Activated naive CD4-positive, alpha-beta T cell treated with anti-CD3 and anti-CD28 coated beads, Interleukin-2, amount 10 ng/mL, durations not matched to agents 7 days and 5 days (primary cell): ENCODE measurements around the gene CSRP2.

ENCODE experiments used
- CTCF ChIA-PET: fragments of 350-600 bp; sonication (Branson Sonifier 250); formaldehyde crosslinking; loops from one replicate; lab custom pipeline; 2021; ENCODE audit warnings: antibody characterized with exemption; lab: Charles Lee
- DNase-seq: peaks from one replicate; pipeline ENCODE4 v3.0.0-alpha.2; 2020
- H3K27ac Mint-ChIP-seq: one replicate; pipeline ENCODE4 v1.8.0; 2021; ENCODE audit warnings: mild to moderate bottlenecking, moderate library complexity, mixed read lengths
- H3K27me3 Mint-ChIP-seq: one replicate; pipeline ENCODE4 v1.8.0; 2021; ENCODE audit warnings: mild to moderate bottlenecking, mixed read lengths
- H3K36me3 Mint-ChIP-seq: one replicate; pipeline ENCODE4 v1.8.0; 2021; ENCODE audit warnings: mixed read lengths
- H3K4me1 Mint-ChIP-seq: one replicate; pipeline ENCODE4 v1.8.0; 2021; ENCODE audit warnings: mixed read lengths
- H3K4me3 Mint-ChIP-seq: one replicate; pipeline ENCODE4 v1.8.0; 2021; ENCODE audit warnings: mild to moderate bottlenecking, moderate library complexity, mixed read lengths
- H3K9me3 Mint-ChIP-seq: one replicate; pipeline ENCODE4 v1.8.0; 2021; ENCODE audit warnings: mixed read lengths

CSRP2 gene

DNA sequence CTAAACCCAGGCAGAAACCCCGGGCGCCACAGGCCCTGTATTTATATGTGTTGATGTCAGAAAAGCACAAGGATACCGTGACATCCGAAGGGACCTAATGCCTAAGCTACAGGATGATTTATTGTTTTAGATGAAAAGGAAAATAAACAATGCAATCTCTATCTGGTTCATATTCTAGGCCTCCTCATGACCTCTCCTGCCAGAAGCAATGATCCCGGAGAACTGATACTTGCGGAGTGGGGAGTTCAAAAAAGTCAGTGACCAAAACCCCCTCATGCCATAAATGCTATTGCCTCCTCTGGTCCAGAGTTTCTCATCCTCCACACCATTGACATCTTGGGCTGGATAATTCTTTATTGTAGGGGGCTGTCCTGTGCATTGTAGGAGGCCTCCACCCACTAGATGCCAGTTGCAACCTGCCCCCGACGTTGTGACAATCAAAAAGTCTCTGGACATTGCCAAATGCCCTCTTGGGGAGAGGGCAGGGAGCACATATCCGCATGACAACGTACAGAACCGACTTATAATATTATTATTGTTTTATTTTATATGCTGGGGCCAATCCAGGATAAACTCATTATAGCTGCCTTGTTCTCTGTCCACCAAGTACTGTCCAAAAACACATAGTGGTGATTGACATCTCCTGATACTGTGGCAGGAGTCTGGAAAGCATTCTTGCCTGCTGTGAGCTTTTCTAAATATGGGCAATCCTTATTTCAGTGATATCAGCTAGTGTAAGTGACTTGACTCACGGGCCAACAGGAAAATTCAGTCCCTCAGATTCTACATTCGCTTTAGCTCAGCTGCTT lies 1.1 kb upstream of the CSRP2 start:
- no peaks in the 10 kb centered on the region for H3K9me3 Mint-ChIP-seq
- H3K27me3 Mint-ChIP-seq = peaks cover 52% of the 10 kb centered on the region
- H3K4me3 Mint-ChIP-seq = peak overlapping the region; percentile 67
- CTCF ChIA-PET = no interaction called here
- H3K4me1 Mint-ChIP-seq = peaks cover 16% of the 10 kb centered on the region
- no peaks in the 10 kb centered on the region for H3K36me3 Mint-ChIP-seq
- no peak for DNase-seq
- H3K27ac Mint-ChIP-seq = no peak overlapping the region

DNA sequence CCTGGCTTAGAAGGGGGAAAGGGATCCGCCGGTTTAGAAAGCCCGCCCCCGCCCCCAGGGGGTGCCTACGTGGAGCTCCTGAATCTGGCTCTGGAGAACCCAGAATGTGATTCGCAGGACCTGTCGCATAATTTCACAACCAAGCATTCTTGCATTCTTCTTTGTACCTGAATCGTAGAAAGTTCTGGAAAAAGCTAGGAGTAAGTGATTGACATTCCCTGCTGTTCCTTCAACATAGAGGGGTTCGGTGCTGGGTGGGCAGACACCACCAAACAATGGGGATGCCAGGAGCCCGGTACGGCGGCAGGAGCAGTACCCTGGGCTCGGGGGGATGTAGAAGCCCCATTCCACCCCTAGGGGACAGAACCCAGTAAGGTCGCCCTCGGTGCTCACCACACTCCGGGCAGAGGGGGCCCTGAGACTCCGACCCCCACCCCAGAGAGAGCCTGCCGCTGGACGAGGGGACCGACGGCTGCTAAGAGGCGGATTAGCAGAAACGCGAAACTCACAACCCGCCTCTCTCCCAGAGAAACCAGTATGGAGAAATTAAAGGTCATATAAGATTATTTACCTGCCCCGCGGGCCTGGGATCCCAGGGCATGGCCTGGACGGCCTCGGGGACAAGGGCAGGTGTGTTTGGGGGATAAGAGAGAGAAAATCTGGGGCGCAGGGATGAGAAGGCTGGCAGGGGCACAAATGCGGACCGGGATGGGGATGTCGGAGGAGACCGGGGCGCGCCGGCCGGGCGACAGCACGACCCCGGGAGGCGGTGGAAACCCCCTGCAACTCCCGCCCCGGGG lies 520 bp downstream of the CSRP2 start:
- peak overlapping the region; percentile 91 for H3K4me3 Mint-ChIP-seq
- DNase-seq = peak; percentile 22
- H3K36me3 Mint-ChIP-seq = no peaks in the 10 kb centered on the region
- no peak overlapping the region for H3K27ac Mint-ChIP-seq
- no peaks in the 10 kb centered on the region for H3K9me3 Mint-ChIP-seq
- peaks cover 16% of the 10 kb centered on the region for H3K4me1 Mint-ChIP-seq
- H3K27me3 Mint-ChIP-seq = peaks cover 51% of the 10 kb centered on the region
- CTCF ChIA-PET = no interaction called here

DNA sequence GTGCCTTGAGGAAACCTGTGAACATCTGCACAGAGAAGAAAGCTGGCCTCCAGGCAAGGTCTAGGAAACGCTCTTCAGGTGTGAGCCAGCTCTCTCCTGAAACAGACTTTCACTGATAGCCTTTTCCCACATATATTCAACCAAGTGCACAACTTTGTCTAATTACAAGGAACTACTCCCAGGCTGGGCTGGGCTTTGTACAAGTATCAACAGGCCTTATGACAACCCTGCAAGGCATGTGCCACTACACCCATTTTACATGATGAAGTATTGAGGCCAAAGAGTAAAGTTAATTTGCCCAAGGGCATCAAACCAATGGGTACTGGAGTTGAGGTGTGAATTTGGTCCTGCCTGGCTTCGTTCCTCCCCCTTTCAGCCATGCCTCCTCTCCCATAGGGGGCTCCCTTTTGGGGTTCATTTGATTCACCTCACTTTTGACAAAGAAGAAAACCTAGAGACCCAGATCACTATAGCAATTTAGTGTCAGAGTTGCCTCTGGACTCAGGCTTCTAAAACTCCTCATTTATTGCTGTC lies 2.1 kb downstream of the CSRP2 start:
- Mint-ChIP-seq H3K36me3 (no peaks in the 10 kb centered on the region), H3K27ac (no peak overlapping the region), H3K27me3 (peaks cover 45% of the 10 kb centered on the region), H3K4me1 (peaks cover 16% of the 10 kb centered on the region), H3K9me3 (no peaks in the 10 kb centered on the region), H3K4me3 (no peak overlapping the region)
- no peak for DNase-seq
- CTCF ChIA-PET = no interaction called here

DNA sequence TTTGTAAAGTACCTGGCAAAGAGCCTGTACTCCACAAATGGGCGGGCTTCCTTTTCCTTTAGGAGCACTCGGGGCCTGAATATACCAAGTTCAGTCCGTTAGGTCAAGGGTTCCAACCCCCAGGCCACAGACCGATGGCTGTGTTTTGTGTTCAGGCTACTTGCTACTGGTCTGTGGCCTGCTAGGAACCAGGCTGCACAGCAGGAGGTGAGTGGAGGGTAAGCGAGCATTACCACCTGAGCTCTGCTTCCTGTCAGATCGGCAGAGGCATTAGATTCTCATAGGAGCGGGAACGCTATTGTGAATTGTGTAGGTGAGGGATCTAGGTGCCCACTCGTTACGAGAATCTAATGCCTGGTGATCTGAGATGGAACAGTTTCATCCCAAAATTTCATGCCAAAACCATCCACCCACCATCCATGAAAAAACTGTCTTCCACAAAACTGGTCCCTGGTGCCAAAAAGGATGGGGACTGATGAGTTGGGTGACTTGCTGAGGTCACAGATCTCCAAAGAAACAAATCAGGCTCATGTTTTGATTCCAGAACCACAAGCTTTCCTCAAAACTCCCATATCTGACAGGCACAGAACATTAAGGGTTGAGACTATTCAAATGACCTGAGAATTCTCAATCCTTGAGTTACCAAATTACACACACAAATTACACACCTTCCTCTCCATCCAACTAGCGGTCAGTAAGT lies 4.2 kb downstream of the CSRP2 start:
- DNase-seq = no peak
- Mint-ChIP-seq H3K27ac (no peak overlapping the region), H3K9me3 (no peaks in the 10 kb centered on the region), H3K4me1 (peaks cover 14% of the 10 kb centered on the region), H3K4me3 (no peak overlapping the region), H3K36me3 (no peaks in the 10 kb centered on the region), H3K27me3 (peaks cover 32% of the 10 kb centered on the region)
- CTCF ChIA-PET = interaction anchor here (1.1 kb wide), 1 partner anchor 17 kb away, joined by 3 read pairs; no protein-coding TSS in a partner anchor

DNA sequence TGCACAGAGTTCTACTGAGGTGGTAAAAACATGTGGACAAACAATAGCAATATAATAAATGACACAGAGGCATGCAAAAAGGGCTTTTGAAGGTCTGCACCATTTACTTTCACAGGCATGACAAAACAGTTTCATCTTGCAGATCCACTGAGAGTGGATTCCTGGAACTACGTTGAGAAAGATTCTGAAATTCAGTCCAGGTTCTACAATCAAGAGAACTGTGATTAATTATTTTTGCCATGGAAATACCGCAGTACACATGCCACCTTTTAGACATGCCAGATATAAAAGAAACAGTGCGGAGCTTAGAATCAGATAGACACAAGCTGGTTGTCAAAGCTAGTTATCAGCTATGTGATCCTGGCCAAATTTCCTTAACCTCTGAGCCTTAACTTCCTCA lies 4.8 kb downstream of the CSRP2 start:
- no peak overlapping the region for H3K27ac Mint-ChIP-seq
- H3K4me3 Mint-ChIP-seq = no peak overlapping the region
- no peaks in the 10 kb centered on the region for H3K9me3 Mint-ChIP-seq
- peaks cover 10% of the 10 kb centered on the region for H3K4me1 Mint-ChIP-seq
- DNase-seq = no peak
- peaks cover 26% of the 10 kb centered on the region for H3K27me3 Mint-ChIP-seq
- CTCF ChIA-PET = no interaction called here
- no peaks in the 10 kb centered on the region for H3K36me3 Mint-ChIP-seq

DNA sequence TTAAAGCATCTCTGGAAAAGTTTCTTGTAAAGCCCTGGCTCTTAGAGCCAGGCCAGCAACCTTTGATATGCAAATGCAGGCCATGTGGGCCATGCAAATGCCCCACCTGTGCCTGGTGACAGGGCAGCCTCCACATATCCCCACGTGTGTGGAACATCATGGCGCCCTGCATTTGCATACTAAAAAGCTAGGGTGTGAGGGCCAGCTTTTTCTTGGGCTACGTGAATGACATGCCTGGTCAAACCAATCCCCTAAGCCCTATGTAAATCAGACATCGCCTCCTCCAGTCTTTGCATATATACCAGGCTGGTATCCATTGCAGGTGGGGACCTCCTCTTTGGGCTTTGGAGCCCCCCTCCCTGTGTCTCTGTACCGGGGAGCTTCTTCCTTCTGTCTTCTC lies 6.4 kb downstream of the CSRP2 start:
- Mint-ChIP-seq H3K9me3 (no peaks in the 10 kb centered on the region), H3K4me1 (peaks cover 1% of the 10 kb centered on the region), H3K27me3 (peaks cover 11% of the 10 kb centered on the region), H3K4me3 (no peak overlapping the region), H3K27ac (no peak overlapping the region), H3K36me3 (no peaks in the 10 kb centered on the region)
- DNase-seq = no peak
- CTCF ChIA-PET = no interaction called here

DNA sequence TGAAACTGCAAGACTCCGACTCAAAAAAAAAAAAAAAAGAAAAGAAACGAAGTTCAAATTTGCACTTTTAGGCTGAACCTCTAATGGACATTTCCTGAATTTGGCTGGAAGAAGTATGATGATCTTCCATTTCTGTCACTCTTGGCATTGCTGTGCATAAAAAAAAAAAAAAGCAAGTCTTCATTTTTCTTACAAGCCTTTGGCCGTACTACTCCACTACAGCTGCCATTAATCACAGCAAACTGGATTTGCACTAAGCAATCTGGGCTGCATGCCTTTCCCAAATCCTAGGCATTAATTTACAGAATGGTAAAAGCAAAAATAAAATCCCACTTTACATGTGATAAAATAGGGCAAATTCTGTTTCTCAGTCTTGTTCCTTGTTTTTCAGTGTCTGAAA lies 7.1 kb downstream of the CSRP2 start:
- Mint-ChIP-seq H3K4me3 (no peak overlapping the region), H3K27ac (no peak overlapping the region), H3K9me3 (no peaks in the 10 kb centered on the region), H3K4me1 (no peaks in the 10 kb centered on the region), H3K27me3 (peaks cover 4% of the 10 kb centered on the region), H3K36me3 (no peaks in the 10 kb centered on the region)
- DNase-seq = no peak
- CTCF ChIA-PET = no interaction called here

DNA sequence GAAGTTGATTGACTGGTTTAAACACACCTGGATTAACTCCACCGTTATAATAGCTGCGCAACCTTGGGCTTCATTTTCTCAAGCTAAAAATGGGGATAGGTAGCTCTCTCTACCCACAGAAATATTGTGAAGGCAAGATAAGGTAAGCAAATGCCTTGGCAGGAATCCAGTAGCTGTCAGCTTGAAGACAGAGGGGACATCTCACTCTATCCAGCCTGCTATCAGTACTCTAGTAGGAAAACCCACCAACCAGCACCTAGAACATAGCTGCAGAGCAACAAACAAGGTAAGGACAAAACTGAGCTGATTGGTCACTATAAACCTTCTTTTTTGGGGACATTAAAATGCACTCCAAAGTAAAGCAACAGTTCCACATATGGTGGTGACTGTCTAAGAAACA lies 7.7 kb downstream of the CSRP2 start:
- Mint-ChIP-seq H3K4me1 (no peaks in the 10 kb centered on the region), H3K27me3 (peaks cover 2% of the 10 kb centered on the region), H3K4me3 (no peak overlapping the region), H3K9me3 (no peaks in the 10 kb centered on the region), H3K36me3 (no peaks in the 10 kb centered on the region), H3K27ac (no peak overlapping the region)
- CTCF ChIA-PET = no interaction called here
- DNase-seq = no peak

DNA sequence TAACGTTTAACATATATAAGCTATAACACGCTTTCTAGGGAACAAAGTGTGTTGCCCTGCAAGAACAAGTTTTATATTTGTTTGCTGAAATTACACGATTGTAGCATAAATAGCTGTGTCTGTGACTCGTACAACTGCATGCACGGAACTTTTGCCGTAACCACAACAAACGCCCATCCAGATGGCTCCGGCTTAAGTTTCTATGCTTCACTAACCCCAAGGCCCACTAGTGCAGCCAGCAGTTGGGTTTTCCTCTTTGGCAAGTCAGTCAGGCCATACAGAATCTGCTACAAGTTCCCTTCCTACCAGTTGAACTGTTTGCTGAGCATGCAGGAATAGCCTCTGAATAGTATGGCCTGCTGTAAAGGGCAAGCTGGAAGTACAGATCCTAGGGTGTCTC lies 12.1 kb downstream of the CSRP2 start:
- peaks cover 10% of the 10 kb centered on the region for H3K27me3 Mint-ChIP-seq
- H3K9me3 Mint-ChIP-seq = no peaks in the 10 kb centered on the region
- no peak overlapping the region for H3K27ac Mint-ChIP-seq
- no peak for DNase-seq
- CTCF ChIA-PET = no interaction called here
- no peak overlapping the region for H3K4me3 Mint-ChIP-seq
- no peaks in the 10 kb centered on the region for H3K4me1 Mint-ChIP-seq
- H3K36me3 Mint-ChIP-seq = no peaks in the 10 kb centered on the region

DNA sequence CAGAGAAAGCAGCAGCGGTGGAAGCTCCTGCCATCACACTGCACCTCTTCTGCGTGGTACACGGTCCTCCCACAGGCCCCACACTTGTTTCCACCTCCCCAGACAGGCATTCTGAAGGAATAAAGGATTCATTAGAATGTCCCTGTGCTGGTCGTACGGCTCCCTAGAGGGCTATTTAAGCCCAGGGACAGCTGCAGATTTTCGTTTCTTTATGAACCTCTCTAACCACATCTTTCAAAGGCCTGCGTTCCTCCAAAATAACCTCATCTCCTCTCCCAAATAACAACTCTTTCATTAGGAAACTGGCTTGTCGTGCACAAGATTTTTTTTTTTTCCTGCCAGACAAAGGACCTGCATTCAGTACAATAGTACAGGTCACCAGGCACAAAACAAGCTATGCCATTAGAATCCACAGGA lies 12.7 kb downstream of the CSRP2 start:
- CTCF ChIA-PET = no interaction called here
- H3K4me3 Mint-ChIP-seq = no peak overlapping the region
- peaks cover 10% of the 10 kb centered on the region for H3K27me3 Mint-ChIP-seq
- no peaks in the 10 kb centered on the region for H3K4me1 Mint-ChIP-seq
- no peaks in the 10 kb centered on the region for H3K9me3 Mint-ChIP-seq
- H3K27ac Mint-ChIP-seq = no peak overlapping the region
- no peaks in the 10 kb centered on the region for H3K36me3 Mint-ChIP-seq
- no peak for DNase-seq

DNA sequence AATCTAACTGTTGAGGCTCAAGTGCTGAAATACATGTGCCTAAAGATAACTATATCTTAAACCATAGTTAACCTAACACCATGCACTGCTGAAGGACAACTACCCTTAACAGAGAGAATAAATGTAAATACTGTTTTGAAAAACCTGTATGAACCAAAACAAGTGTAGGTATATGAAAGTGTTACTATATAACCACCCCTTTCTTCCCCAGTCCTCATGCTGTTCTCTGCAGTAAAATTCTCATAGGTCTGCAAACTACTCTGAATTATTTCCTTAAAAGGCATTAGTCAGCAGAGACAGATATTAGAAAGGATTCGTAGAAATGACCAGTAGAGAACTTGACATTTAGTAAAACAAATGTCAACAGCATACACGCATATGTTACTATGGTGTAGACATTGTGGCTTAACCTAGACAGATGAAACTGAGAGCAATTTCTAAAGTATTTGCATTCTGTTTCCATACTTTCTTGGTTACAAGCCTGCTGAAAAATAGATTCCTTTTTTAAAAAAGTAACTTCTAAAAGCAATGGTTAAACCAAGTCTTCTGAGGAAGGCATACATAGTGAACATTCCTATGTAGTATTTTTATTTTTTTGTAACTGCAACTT lies 13.9 kb downstream of the CSRP2 start:
- Mint-ChIP-seq H3K4me1 (no peaks in the 10 kb centered on the region), H3K27ac (no peak overlapping the region), H3K27me3 (peaks cover 10% of the 10 kb centered on the region), H3K4me3 (no peak overlapping the region), H3K36me3 (no peaks in the 10 kb centered on the region), H3K9me3 (no peaks in the 10 kb centered on the region)
- CTCF ChIA-PET = no interaction called here
- DNase-seq = no peak

DNA sequence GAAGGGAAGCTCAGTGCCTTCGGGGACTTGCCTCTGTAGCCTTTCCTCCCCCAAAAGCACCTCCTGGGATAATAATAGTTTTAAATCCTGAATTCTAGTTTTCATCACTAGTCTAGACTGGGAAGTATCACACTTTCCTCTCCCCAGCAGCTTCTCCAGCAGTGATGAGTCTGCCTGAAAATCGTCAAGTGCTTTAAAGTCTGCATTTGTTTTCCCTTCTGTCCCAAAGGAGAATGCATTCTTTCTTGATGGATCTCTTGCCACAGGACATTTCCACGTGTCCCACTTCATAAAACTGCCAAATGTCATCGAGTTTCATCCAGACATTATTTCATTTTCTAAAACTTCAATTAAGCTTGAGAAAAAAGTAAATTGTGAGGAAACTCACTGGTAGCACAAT lies 15.0 kb downstream of the CSRP2 start:
- Mint-ChIP-seq H3K36me3 (no peaks in the 10 kb centered on the region), H3K4me1 (no peaks in the 10 kb centered on the region), H3K4me3 (no peak overlapping the region), H3K27ac (no peak overlapping the region), H3K27me3 (peaks cover 10% of the 10 kb centered on the region), H3K9me3 (no peaks in the 10 kb centered on the region)
- no peak for DNase-seq
- CTCF ChIA-PET = interaction anchor here (0.6 kb wide), 1 partner anchor 35 kb away, joined by 3 read pairs; no protein-coding TSS in a partner anchor

DNA sequence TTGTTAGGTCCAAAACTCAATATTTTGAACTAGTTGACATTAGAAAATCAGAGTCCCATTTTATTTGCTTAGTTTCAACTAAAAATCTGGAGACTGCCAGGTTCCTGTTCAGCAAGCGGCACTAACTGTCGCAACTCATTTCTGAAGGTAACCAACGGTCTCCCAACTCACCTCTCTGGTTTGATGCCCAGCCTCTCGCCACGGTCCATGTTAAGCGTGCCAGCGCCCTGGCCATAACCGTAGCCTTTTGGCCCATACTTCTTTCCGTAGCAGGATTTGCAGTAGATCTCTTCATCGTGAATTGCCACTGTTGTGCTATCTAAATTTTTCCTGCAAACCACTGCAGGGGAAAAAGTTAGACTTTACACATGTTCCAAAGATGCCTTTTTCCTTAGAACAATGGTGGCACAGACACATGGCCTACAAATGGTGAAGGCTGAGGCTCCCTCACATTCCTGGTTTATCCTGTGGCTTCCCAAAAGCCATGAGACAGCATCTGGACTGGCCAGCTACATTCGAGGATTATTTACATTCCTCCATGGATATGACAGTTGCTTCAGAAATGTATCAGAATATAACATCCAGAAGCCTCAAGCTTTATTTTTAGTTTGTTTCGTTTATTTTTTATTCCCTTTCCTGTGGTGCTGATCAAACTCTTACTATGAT lies 15.7 kb downstream of the CSRP2 start:
- DNase-seq = no peak
- H3K4me3 Mint-ChIP-seq = no peak overlapping the region
- no peaks in the 10 kb centered on the region for H3K4me1 Mint-ChIP-seq
- H3K9me3 Mint-ChIP-seq = no peaks in the 10 kb centered on the region
- H3K27ac Mint-ChIP-seq = no peak overlapping the region
- H3K27me3 Mint-ChIP-seq = peaks cover 10% of the 10 kb centered on the region
- CTCF ChIA-PET = interaction anchor here (0.6 kb wide), 1 partner anchor 34 kb away, joined by 3 read pairs; no protein-coding TSS in a partner anchor
- H3K36me3 Mint-ChIP-seq = no peaks in the 10 kb centered on the region
